HG03064 (cell line): ENCODE results near the gene OSCP1.

Experiments
- ATAC-seq: cut with Tn5 transposase; IDR thresholded peaks from one replicate; pipeline ENCODE4 v1.9.1; 2021; ENCODE audit warnings: low read depth; ENCODE audit not compliant: unreplicated experiment

The OSCP1 gene

DNA sequence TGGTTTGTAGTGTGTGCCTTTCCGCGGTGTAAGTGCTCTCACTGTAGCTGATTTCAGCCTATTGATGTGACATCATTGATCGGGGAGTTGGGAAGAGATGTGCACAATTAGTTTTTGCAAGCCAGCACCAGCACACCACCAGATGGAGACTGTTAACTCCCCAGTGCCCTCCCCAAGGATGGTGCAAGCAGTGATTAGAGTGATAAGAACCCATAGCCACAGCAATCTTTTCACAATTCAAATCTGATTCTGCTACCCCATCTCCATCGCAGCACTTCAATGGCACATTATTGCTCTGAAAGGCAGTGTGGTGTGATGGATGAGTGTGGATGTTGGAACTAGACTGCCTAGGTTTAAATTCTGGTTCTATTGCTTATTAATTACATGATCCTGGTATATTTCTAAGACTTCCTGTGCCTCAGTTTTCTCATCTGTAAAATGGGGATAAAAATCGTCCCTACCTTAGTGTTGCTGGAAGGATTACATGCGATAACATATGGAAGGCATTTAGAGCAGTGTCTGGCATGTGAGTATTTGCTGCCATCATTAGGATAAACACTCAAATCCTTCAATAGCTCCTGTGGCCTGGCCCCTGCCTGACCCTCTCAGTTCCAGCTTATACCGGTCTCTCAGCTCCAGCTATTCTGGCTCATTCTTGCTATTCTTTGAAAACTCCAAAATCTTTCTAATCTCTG is 25.8 kb upstream of the OSCP1 start:
- ATAC-seq: no peak

- ATAC-seq: no peak
These were observed 25.1 kb upstream of the OSCP1 start for GRCh38 chr1:36475341-36475740.

DNA sequence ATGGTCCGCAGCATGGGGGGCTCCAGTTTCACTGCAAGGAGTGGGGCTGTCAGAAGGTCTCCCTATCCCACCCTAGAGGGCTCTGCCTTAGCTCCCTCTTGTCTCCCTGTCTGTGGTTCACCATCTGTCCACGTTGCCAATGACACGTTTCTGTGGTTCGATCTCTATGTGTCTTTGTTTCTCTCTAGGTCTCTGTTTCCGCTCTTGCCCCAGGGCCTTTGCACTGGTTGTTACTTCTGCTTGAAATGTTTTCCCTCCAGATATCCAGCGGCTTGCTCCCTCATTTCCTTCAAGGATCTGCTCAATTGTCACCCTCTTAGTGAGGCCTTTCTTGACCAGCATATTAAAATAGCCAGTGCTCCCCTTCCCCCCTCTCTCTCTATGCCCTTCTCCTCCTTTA is 22.4 kb upstream of the OSCP1 start:
- no peak for ATAC-seq

DNA sequence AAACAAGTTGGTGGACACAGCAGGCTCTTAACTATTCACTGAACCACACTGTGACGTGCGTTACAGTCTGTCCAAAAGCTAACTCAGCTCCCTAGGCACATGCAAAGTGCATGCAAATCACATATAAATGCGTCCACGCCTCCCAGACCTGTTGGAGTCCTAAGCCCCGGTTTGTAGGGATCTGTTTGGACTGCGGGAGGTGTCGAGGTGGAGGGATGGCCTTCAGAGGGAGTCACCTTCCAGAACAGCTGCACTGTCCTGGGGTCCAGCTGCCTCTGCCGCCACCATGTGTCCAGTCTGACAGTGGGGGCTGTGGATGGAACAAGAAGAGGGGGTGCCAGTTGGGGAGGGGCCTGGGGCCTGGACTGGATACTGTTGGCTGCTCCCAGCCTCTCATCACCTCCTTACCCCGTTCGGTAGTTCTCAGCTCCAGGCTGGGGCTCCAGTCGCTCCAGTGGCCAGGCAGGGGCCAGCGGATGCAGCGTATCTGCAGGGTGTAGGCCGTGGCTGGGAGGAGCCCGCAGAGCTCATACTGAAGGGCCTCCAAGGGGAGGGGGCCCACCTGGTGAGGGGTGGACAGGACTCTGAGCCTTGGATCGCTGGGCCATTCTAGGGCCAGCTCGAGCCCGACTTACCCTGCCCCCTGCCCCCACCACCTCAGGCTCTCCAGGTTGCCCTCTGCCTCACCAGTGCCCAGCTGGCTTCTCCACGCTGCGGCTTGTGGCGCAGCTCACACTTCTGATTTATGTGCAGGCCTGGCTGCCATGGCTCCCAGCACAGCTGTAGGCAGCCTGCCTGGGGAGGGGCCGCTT is 21.8 kb upstream of the OSCP1 start:
- ATAC-seq: no peak

- no peak for ATAC-seq
These were observed 18.9 kb upstream of the OSCP1 start for GRCh38 chr1:36469163-36469562.

- ATAC-seq: no peak
These were observed 17.6 kb upstream of the OSCP1 start for GRCh38 chr1:36467700-36468455.

DNA sequence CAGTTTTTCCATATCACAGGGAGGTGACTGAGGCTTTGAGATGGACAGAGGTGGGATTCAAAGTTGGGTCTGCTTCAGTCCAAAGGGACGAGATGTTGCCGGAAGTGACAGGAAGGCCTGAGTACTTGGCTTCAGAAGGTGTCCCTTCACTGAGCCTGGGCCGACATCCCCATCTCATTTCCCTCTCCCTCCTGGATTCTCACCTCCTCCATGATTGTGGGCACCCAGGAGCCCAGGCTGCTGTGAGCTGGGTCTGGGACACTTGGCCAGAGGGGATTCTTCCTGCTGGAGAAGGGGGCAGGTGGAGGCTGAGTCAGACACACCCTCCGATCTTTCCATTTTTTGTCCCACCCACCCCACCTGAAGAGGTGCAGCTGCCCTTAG is 16.8 kb upstream of the OSCP1 start:
- no peak for ATAC-seq

- ATAC-seq: no peak
These were observed 16.2 kb upstream of the OSCP1 start for GRCh38 chr1:36466370-36467026.

DNA sequence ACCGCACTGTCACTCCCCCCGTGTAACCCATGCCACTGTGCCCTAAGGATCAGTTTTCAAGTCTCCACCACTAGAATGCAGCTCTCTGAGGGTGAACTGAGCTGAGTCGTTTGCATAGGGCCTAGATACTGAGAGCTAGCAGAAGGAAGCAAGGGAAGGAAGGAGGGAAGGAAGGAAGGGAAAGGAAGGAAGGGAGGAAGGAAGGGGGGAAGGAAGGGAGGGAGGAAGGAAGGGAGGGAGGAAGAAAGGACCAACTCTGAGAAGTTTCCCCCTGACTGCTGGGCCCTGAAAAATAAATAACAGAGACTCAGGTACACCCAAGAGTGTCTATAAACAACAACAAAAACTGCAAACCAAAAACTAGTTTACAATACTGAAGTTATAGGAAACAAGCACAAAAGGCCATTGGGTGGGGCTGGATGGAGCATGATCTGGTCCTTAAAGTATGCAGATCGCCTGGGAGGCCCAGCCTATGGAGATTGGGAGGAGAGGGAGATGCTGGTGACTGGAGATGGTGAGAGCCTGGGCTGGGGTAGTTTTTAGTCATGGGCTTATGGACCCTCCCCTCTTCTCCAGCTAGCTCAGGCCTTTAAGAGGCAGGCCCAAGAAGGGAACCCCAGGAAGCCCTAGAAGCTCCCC is 15.6 kb upstream of the OSCP1 start:
- ATAC-seq: no peak

- ATAC-seq: no peak
These were observed 14.5 kb upstream of the OSCP1 start for GRCh38 chr1:36464605-36465393.

DNA sequence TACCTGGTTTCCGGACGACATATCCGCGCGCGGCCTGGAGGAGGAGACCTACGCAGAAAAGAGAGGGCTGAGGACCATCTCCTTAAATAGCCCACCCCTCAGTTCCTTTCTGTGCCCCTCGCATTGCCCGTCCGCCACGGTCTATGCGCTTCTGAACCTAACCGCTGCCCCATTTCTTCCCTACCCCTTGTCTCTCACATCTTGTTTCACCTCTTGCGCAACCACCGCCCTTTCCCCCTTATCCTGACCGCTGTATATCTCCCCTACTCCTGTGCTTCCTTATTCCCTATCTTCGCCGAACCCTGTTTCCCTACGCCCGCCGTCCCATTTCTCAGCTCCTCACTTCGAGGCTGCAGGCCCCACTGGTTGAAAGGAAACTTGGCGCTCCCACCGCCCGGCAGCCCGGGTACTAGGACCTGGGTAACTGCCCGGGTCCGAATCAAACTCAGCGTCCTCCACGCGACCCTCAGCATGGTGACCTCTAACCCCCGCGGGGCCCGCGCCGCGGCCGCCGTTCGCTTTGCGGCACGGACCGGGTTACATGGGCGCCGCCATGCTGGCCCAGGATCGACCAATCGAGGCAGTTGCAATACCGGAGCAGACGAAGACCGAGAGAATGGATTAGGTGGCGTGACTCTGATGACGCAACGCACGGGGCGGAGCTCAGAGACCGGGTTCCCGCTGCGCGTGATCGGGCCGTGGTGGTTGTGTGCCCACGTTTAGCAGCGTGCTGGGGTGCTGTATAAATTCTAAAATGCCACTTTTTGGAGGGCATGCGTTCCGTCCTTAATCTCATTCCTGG is 13.8 kb upstream of the OSCP1 start, which contains the start of gene MRPS15:
Gene MRPS15 (minus strand): TSS at position 582 of the 802 bp plus-strand sequence. CDS start 109 bp downstream, at position 473.
- ATAC-seq: peak; percentile 69

GRCh38 chr1:36463463-36463802 is 13.2 kb upstream of the OSCP1 start:
- no peak for ATAC-seq

DNA sequence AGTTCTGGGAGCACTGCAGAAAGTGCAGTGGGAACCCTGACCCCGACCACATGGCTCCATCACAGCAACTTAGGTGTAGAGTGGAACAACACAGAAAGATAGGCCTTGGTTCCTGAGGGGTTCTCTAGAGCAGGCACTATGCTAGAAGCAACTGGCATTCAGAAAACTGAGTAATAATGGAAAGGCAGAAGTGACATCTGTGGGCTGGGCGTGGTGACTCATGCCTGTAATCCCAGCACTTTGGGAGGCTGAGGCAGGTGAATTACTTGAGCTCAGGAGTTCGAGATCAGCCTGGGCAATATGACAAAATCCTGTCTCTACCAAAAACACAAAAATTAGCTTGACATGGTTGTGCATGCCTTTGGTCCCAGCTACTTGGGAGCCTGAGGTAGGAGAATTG is 8.7 kb upstream of the OSCP1 start:
- ATAC-seq: no peak

DNA sequence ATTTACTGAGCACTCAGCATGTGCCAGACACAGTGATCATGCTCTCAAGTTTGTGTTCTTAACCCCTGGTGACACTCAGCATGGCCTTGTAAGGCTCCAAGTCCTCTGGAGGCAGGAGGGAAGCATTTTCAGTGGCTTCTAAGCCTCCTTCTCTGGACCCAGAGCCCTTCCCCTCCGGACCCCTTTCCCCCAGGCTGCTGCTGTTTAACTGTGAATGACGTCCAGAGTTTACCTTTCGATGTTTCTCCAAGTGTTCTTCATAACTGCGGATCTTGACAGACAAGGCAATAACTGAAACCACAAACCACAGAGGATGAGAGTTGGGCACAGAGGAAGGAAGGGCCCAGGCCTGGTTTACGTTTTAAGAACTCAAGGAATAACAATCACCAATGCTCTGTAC is 7.4 kb upstream of the OSCP1 start:
- no peak for ATAC-seq

- no peak for ATAC-seq
These were observed 6.2 kb upstream of the OSCP1 start for GRCh38 chr1:36456391-36456928.

DNA sequence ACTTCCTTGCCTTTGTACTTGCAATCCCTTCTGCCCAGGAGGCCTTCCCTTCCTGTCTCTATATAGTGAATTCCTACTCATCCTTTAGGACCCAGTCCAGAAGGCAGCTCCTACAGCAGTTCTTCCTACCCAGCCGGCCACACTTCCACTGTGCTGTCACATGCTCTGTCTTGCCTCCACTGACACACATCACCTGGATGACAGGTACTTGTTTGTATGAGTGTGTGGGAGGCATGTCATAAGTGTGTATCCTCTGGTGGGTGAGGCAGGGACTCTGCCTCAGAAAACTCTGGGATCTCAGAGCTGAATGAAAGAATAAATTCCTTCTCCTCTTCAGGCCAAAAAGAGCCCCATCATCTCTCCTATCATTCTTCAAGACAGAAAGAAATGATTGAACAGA is 5.1 kb upstream of the OSCP1 start:
- ATAC-seq: no peak

DNA sequence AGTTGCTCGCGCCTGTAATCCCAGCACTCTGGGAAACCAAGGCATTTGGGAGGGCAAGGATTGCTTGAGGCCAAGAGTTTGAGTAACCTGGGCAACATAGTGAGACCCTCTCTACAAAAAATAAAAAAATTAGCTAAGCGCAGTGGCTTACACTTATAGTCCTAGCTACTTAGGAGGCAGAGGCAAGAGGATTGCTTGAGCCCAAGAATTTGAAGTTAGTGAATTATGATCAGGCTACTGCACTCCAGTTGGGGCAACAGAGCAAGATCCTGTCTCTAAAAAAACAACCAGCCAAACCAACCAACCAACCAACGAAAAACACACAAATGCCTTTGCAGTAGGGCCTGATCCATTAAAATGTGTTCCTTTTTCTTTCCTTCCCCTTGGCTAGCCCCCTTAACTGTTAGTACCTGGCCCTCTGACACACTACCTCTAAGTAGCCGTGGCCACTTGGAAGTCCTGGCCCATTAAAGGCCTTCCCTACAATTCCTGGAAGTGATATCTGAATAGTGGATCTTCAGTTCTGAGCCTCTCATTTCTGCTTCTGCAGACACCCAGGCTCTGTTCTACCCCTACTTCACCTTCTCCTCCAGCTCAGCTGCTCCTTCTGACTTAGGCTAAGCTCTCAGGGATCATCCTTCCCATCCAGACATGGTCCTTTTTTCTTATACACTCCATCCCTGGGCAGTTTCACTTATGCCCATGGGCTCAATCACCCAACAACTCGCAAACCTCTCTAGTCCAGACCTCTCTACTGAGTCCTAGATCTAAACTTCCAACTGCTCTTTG is 3.5 kb upstream of the OSCP1 start:
- ATAC-seq: no peak

DNA sequence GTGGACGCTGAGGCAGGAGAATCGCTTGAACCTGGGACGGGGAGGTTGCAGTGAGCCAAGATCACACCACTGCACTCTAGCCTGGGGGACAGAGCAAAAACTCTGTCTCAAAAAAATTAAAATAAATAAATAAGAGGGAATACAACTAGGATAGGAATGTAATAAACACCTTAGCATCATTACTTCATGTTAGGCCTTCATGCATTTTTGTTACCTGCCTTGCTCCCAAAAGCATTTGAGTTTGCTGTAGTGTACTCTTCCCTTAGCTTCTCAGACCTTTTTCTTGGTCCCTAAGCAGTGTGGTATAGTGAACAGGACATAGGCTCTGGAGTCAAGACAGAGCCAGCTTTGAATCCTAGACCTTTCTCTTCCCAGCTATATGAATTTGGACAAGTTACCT is 2.8 kb upstream of the OSCP1 start:
- no peak for ATAC-seq
